Bronchial epithelial cell (primary cell): Measurements from ENCODE around the gene AQP4. TPM values are rescaled to one million over a fixed set of nuclear protein-coding genes. Genes with fewer than 3 reads are reported as not detected.

ENCODE experiments used
- DNase-seq: peaks from one replicate; pipeline ENCODE4 v3.0.0-alpha.2; 2010; ENCODE audit warnings: low read depth
- FAIRE-seq: peaks from 2 replicates; lab custom pipeline; 2011; peaks lifted over from hg19 to GRCh38; lab: Jason Lieb, UNC
- H3K27me3 ChIP-seq: 2 replicates; pipeline ENCODE4 v1.5.1; 2011; ENCODE audit warnings: low read length; ENCODE audit not compliant: control insufficient read depth, insufficient read depth
- H3K36me3 ChIP-seq: 2 replicates; pipeline ENCODE4 v1.5.1; 2011; ENCODE audit warnings: low read length; ENCODE audit not compliant: control insufficient read depth, insufficient read depth
- H3K4me3 ChIP-seq: 2 replicates; pipeline ENCODE4 v1.5.1; 2011; ENCODE audit warnings: mild to moderate bottlenecking, low read depth, low read length, control low read depth
- CTCF ChIP-seq: IDR thresholded peaks from 2 replicates; pipeline ENCODE4 v1.5.1; 2011; ENCODE audit warnings: mild to moderate bottlenecking, moderate library complexity, low read length, control low read depth, inconsistent platforms; ENCODE audit not compliant: insufficient read depth, severe bottlenecking
- total RNA-seq: library from RNA; depleted of rRNA; stranded (reverse); fragments of >200 nt; gene quantifications from 2 replicates; pipeline ENCODE4 v1.2.1, GENCODE V29; 2014

The AQP4 gene
- total RNA-seq, 1 donor from 2014 or later = under 0.01 TPM

GRCh38 chr18:26813043-26813442 is 52.5 kb downstream of the AQP4 start:
- H3K27me3 ChIP-seq = no peaks in the 10 kb centered on the region
- FAIRE-seq = no peak
- peak; percentile 65 for TF ChIP-seq CTCF
- no peaks in the 10 kb centered on the region for H3K36me3 ChIP-seq
- no peak overlapping the region for H3K4me3 ChIP-seq
- DNase-seq = peak; percentile 72

GRCh38 chr18:26812462-26812861 is 53.0 kb downstream of the AQP4 start:
- Histone ChIP-seq H3K27me3 (no peaks in the 10 kb centered on the region), H3K36me3 (no peaks in the 10 kb centered on the region), H3K4me3 (no peak overlapping the region)
- no peak for DNase-seq
- no peak for TF ChIP-seq CTCF
- no peak for FAIRE-seq

GRCh38 chr18:26809346-26809745 is 56.2 kb downstream of the AQP4 start:
- H3K4me3 ChIP-seq = no peak overlapping the region
- FAIRE-seq (no peak), DNase-seq (no peak)

GRCh38 chr18:26806224-26806623 is 59.3 kb downstream of the AQP4 start:
- no peak for DNase-seq
- no peaks in the 10 kb centered on the region for H3K27me3 ChIP-seq
- no peaks in the 10 kb centered on the region for H3K36me3 ChIP-seq
- FAIRE-seq = peak; percentile 43
- H3K4me3 ChIP-seq = no peak overlapping the region
- TF ChIP-seq CTCF = no peak

More at GRCh38 chr18:26809346-26809745, 56.2 kb downstream of the AQP4 start:
- no peaks in the 10 kb centered on the region for H3K36me3 ChIP-seq
- TF ChIP-seq CTCF = no peak
- no peaks in the 10 kb centered on the region for H3K27me3 ChIP-seq

GRCh38 chr18:26804519-26804918 is 61.0 kb downstream of the AQP4 start:
- H3K4me3 ChIP-seq = no peak overlapping the region
- DNase-seq (no peak), FAIRE-seq (no peak)
- TF ChIP-seq CTCF = peak; percentile 16
- H3K27me3 ChIP-seq = no peaks in the 10 kb centered on the region
- H3K36me3 ChIP-seq = no peaks in the 10 kb centered on the region

GRCh38 chr18:26803643-26804042 is 61.9 kb downstream of the AQP4 start:
- Histone ChIP-seq H3K27me3 (no peaks in the 10 kb centered on the region), H3K4me3 (no peak overlapping the region), H3K36me3 (no peaks in the 10 kb centered on the region)
- FAIRE-seq (no peak), DNase-seq (peak; percentile 20)
- no peak for TF ChIP-seq CTCF
